B cell (primary cell): ENCODE results near the gene ICAM1. TPM values are rescaled to one million over a fixed set of nuclear protein-coding genes. Genes with fewer than 3 reads are reported as not detected.

Source experiments
- ATAC-seq: fragments of 200-7000 bp; cut with Tn5 transposase; one replicate; pipeline ENCODE4 v1.10.0; 2021; ENCODE audit warnings: low read depth, mild to moderate bottlenecking, moderate number of reproducible peaks, moderate library complexity
- CTCF ChIA-PET: fragments of 350-600 bp; sonication (Branson Sonifier 250); formaldehyde crosslinking; loops from one replicate; lab custom pipeline; 2021; ENCODE audit warnings: antibody characterized with exemption, inconsistent platforms; lab: Charles Lee
- POLR2A ChIA-PET: fragments of 350-600 bp; sonication (Branson Sonifier 250); formaldehyde crosslinking; loops from one replicate; lab custom pipeline; 2021; ENCODE audit warnings: antibody characterized with exemption; lab: Charles Lee
- DNase-seq: peaks from one replicate; pipeline ENCODE4 v3.0.0; 2013
- H2AFZ ChIP-seq: 2 replicates; pipeline ENCODE4 v1.6.1; 2012; ENCODE audit warnings: mild to moderate bottlenecking, low read depth, low read length; ENCODE audit not compliant: insufficient read depth, poor library complexity, severe bottlenecking
- H3K27ac ChIP-seq, 2 donors: 1 replicate in 1 of 2; 2 replicates in 1 of 2; pipeline ENCODE4 v1.5.1; 2012 to 2013; ENCODE audit warnings: low read length in 2 of 2, mild to moderate bottlenecking in 2 of 2, moderate library complexity in 1 of 2
- H3K27me3 ChIP-seq, 4 experiments: fragments of 200-600 bp in 1 of 4; sonication (generic) in 1 of 4; replicated peaks in 1 of 4; 1 replicate in 2 of 4; 2 replicates in 2 of 4; pipeline versions ENCODE4 v1.6.1 to v1.7.0; 2013 to 2016; ENCODE audit warnings: low read length in 3 of 4, mild to moderate bottlenecking in 2 of 4, mixed read lengths in 1 of 4, moderate library complexity in 1 of 4; ENCODE audit not compliant: insufficient read depth in 4 of 4, control insufficient read depth in 3 of 4; ENCODE audit errors: control extremely low read depth in 1 of 4
- H3K36me3 ChIP-seq, 2 experiments: replicated peaks in 1 of 2; 1 replicate in 1 of 2; 2 replicates in 1 of 2; pipeline versions ENCODE4 v1.6.1 to v1.7.1; 2013; ENCODE audit warnings: low read length in 1 of 2; ENCODE audit not compliant: insufficient read depth in 2 of 2, control insufficient read depth in 1 of 2; ENCODE audit errors: control extremely low read depth in 1 of 2, extremely low read depth in 1 of 2
- H3K4me1 ChIP-seq, 2 donors: fragments of 200-600 bp in 1 of 2; sonication (generic) in 1 of 2; 1 replicate in 1 of 2; 2 replicates in 1 of 2; pipeline versions ENCODE4 v1.5.1 to v1.6.1; 2013 to 2017; ENCODE audit warnings: low read length in 2 of 2; ENCODE audit not compliant: control insufficient read depth in 2 of 2, insufficient read depth in 2 of 2
- H3K4me2 ChIP-seq: replicated peaks from 2 replicates; pipeline ENCODE3; 2012; ENCODE audit warnings: mild to moderate bottlenecking, low read depth, low read length; ENCODE audit not compliant: poor library complexity, severe bottlenecking
- H3K4me3 ChIP-seq, 5 experiments: fragments of 200-600 bp in 1 of 5; sonication (generic) in 1 of 5; 1 replicate in 3 of 5; 2 replicates in 2 of 5; pipeline versions ENCODE4 v1.5.1 to v1.7.0; 2011 to 2016; ENCODE audit warnings: low read length in 4 of 5, mild to moderate bottlenecking in 4 of 5, low read depth in 2 of 5, control low read depth in 1 of 5, moderate library complexity in 1 of 5; ENCODE audit not compliant: insufficient read depth in 1 of 5; ENCODE audit errors: control extremely low read depth in 1 of 5, extremely low read depth in 1 of 5
- H3K79me2 ChIP-seq: fragments of 200-600 bp; sonication (generic); one replicate; pipeline ENCODE4 v1.6.0; 2016; ENCODE audit warnings: low read length; ENCODE audit not compliant: control insufficient read depth, insufficient read depth
- H3K9ac ChIP-seq: fragments of 200-600 bp; sonication (generic); 2 replicates; pipeline ENCODE4 v1.6.1; 2017; ENCODE audit warnings: mild to moderate bottlenecking, low read length, moderate library complexity
- H3K9me3 ChIP-seq, 3 donors: one replicate each; pipeline versions ENCODE4 v1.6.1 to v1.7.1; 2013; ENCODE audit warnings: low read length in 2 of 3; ENCODE audit not compliant: control insufficient read depth in 2 of 3, insufficient read depth in 1 of 3; ENCODE audit errors: control extremely low read depth in 1 of 3
- H4K20me1 ChIP-seq: 2 replicates; pipeline ENCODE4 v1.6.0; 2012; ENCODE audit warnings: mild to moderate bottlenecking, low read length; ENCODE audit not compliant: insufficient read depth, control insufficient read depth, poor library complexity, severe bottlenecking
- H3K27ac Mint-ChIP-seq: one replicate; pipeline ENCODE4 v1.8.0; 2021; ENCODE audit warnings: mixed read lengths
- H3K27me3 Mint-ChIP-seq: one replicate; pipeline ENCODE4 v1.8.0; 2021; ENCODE audit warnings: mixed read lengths
- H3K4me1 Mint-ChIP-seq: one replicate; pipeline ENCODE4 v1.8.0; 2021; ENCODE audit warnings: mixed read lengths
- H3K4me3 Mint-ChIP-seq: one replicate; pipeline ENCODE4 v1.8.0; 2021; ENCODE audit warnings: mixed read lengths
- H3K9me3 Mint-ChIP-seq: one replicate; pipeline ENCODE4 v1.8.0; 2022; ENCODE audit warnings: mixed read lengths; ENCODE audit not compliant: insufficient read depth
- EZH2 ChIP-seq: IDR thresholded peaks from 2 replicates; pipeline ENCODE4 v1.6.1; 2012; ENCODE audit warnings: borderline replicate concordance, low read depth, mild to moderate bottlenecking, moderate library complexity, low read length; ENCODE audit not compliant: insufficient read depth, poor library complexity, severe bottlenecking
- WGBS: methylation state at CpG from one replicate; pipeline ENCODE4 v1.1.5; 2013; ENCODE audit warnings: missing lambda C conversion rate; ENCODE audit not compliant: insufficient coverage; 5-methylcytosine and 5-hydroxymethylcytosine counted together
- intact Hi-C: fragments of 100-400 bp; cut with micrococcal nuclease; formaldehyde crosslinking; loops from one replicate; pipeline ENCODE4 v1.10.0; 2022
- polyA plus RNA-seq: library from polyadenylated mRNA; depleted of rRNA; stranded (reverse); fragments of >200 nt; gene quantifications from 2 replicates; pipeline ENCODE4 v1.2.3, GENCODE V29; 2012
- total RNA-seq, 2 donors: library from RNA; stranded (reverse); fragments of 120-200 nt in 1 of 2; gene quantifications; 1 replicate in 1 of 2; 2 replicates in 1 of 2; pipeline versions ENCODE4 v1.2.3 to v1.2.4, GENCODE V29; 2013 to 2022
- TF ChIP-seq, protein P1 (sequence below): fragments of 200-600 bp; IDR thresholded peaks from one replicate; pipeline ENCODE4 v1.8.0; 2022; ENCODE audit warnings: antibody characterized with exemption, mild to moderate bottlenecking

The ICAM1 gene
- total and polyA plus RNA-seq, 2 donors (not counting 1 experiment from before 2014, with no cell fraction given), result 7.3 to 11.9 TPM

DNA sequence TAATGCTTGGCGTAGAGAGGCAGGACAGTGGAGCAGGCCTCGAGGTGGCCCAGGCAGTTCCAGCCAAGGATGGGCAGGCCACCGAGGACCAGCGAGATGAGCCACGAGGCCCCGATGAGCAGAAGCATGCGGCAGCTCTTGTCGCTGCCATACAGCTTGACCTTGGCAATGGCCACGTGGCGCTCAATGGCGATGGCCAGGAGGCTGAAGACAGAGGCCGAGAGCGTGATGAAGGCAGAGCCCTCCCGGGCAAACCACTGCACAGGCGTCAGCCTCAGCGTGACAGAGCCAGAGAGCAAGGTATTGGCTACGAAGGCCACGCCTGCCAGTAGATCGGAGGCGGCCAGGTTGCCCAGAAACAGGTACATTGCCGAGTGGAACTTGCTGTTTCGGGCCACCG, 46.6 kb upstream of the ICAM1 start:
- no peak for ATAC-seq
- Histone ChIP-seq H3K4me3 (no peak overlapping the region), H3K9ac (no peak overlapping the region), H3K79me2 (peaks cover 3% of the 10 kb centered on the region), H4K20me1 (no peaks in the 10 kb centered on the region), H3K36me3 (no peaks in the 10 kb centered on the region), H3K27me3 (no peaks in the 10 kb centered on the region), H3K4me2 (no peak overlapping the region), H3K27ac (no peak overlapping the region), H3K9me3 (no peaks in the 10 kb centered on the region), H2AFZ (no peak overlapping the region), H3K4me1 (peaks cover 10 to 17% of the 10 kb centered on the region in 2 donors)
- H3K4me1 Mint-ChIP-seq, result peaks cover 17% of the 10 kb centered on the region
- CTCF ChIA-PET, result interaction anchor here (1.1 to 13.7 kb wide), 2 partner anchors 9 to 24 kb away, joined by 3 to 236 read pairs; partner anchors contain the start of gene MRPL4
- no peaks in the 10 kb centered on the region for H3K9me3 Mint-ChIP-seq
- no peaks in the 10 kb centered on the region for H3K27me3 Mint-ChIP-seq
- no peak for TF ChIP-seq EZH2
- TF ChIP-seq, protein P1, sequence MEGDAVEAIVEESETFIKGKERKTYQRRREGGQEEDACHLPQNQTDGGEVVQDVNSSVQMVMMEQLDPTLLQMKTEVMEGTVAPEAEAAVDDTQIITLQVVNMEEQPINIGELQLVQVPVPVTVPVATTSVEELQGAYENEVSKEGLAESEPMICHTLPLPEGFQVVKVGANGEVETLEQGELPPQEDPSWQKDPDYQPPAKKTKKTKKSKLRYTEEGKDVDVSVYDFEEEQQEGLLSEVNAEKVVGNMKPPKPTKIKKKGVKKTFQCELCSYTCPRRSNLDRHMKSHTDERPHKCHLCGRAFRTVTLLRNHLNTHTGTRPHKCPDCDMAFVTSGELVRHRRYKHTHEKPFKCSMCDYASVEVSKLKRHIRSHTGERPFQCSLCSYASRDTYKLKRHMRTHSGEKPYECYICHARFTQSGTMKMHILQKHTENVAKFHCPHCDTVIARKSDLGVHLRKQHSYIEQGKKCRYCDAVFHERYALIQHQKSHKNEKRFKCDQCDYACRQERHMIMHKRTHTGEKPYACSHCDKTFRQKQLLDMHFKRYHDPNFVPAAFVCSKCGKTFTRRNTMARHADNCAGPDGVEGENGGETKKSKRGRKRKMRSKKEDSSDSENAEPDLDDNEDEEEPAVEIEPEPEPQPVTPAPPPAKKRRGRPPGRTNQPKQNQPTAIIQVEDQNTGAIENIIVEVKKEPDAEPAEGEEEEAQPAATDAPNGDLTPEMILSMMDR, result no peak
- DNase-seq, result no peak
- H3K27ac Mint-ChIP-seq, result no peak overlapping the region
- no peak overlapping the region for H3K4me3 Mint-ChIP-seq
- intact Hi-C loops, result no loop called here
- POLR2A ChIA-PET, result no interaction called here
- 97% methylated on average over 23 of the region's 23 CpGs for WGBS

DNA sequence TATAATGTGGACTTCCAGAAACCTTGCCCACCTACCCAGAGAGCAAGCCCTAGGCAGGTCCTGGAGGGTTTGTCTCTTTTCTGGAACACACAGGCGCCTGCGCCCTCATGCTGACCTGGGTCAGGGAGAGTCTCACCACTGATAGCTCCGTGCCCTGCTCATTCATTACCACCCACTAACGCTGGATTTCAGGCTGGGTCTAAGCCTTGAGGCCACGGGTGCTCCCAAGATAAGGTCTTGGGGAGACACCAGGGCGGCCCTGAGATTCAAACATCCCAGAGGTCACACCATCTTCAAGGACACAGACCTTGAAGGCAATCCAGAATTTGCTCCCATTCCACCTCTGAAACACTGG, 44.9 kb upstream of the ICAM1 start:
- H3K4me1 Mint-ChIP-seq, result peaks cover 25% of the 10 kb centered on the region
- H3K9ac ChIP-seq, result no peak overlapping the region
- no peak overlapping the region for H3K27ac Mint-ChIP-seq
- H3K4me3 Mint-ChIP-seq, result no peak overlapping the region
- no peak for TF ChIP-seq EZH2
- TF ChIP-seq, protein P1, result no peak
- intact Hi-C loops, result no loop called here
- POLR2A ChIA-PET, result interaction anchor here (0.6 kb wide), 2 partner anchors 124 to 1959 kb away, joined by 4 to 7 read pairs; no protein-coding TSS in a partner anchor
- no peaks in the 10 kb centered on the region for H4K20me1 ChIP-seq
- no peaks in the 10 kb centered on the region for H3K27me3 ChIP-seq
- no peak overlapping the region for H3K27ac ChIP-seq
- no peaks in the 10 kb centered on the region for H3K9me3 Mint-ChIP-seq
- no peak overlapping the region for H3K4me2 ChIP-seq
- peaks cover 10% of the 10 kb centered on the region for H3K79me2 ChIP-seq
- H2AFZ ChIP-seq, result no peak overlapping the region
- CTCF ChIA-PET, result interaction anchor here (1.2 to 13.7 kb wide), 4 partner anchors 20 to 107 kb away, joined by 3 to 236 read pairs (median 3); partner anchors contain the start of genes EIF3G and MRPL4
- H3K9me3 ChIP-seq, result no peaks in the 10 kb centered on the region
- DNase-seq (no peak), ATAC-seq (no peak)
- H3K4me1 ChIP-seq, result peaks cover 15 to 26% of the 10 kb centered on the region in 2 donors
- WGBS, result 93% methylated on average over 5 of the region's 6 CpGs
- H3K27me3 Mint-ChIP-seq, result no peaks in the 10 kb centered on the region
- no peak overlapping the region for H3K4me3 ChIP-seq
- no peaks in the 10 kb centered on the region for H3K36me3 ChIP-seq
